ENCODE data around the gene PDCL2.

DNA sequence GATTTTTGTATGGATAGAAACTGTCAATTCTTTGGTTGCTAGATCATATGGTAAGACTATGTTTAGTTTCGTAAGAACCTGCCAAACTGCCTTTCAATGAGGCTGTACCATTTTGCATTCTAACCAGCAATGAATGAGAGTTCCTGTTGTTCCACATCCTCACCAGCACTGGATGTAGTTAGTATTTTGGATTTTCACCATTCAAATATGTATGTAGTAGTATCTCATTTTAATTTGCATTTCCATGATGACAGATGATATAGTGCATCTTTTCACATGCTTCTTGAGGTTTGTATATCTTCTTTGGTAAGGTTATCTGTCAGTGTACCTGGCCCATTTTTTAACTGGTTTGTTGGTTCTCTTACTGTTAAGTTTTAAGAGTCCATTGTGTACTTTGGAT lies 80.0 kb downstream of the PDCL2 start:
- TF ChIP-seq POLR2A (IDR thresholded peaks at IDR 0.05; ENCODE audit: low read length) (no peak), GATA1 (IDR thresholded peaks at IDR 0.05; ENCODE audit: low read depth, low read length) (no peak)

Data from erythroblast (primary cell).